ENCODE measurements around the gene SLC7A10. TPM values are rescaled to one million over a fixed set of nuclear protein-coding genes. Genes with fewer than 3 reads are reported as not detected.

SLC7A10 gene
- not detected in 2 replicates for total RNA-seq (2014; rRNA removed; shearing (Covaris generic))

GRCh38 chr19:33225458-33225926 lies at the start of gene SLC7A10:
TSS of gene SLC7A10 (minus strand) at chr19:33225850. CDS start at chr19:33225703, 147 bp downstream.
- no peak for DNase-seq (ENCODE audit: low spot score)

GRCh38 chr19:33274663-33275558 lies 49.3 kb upstream of the SLC7A10 start:
- DNase-seq (ENCODE audit: low spot score): peak; percentile 55

GRCh38 chr19:33273881-33274662 lies 48.4 kb upstream of the SLC7A10 start:
- peak; percentile 95 for DNase-seq (ENCODE audit: low spot score)

- DNase-seq (ENCODE audit: low spot score): no peak
These were observed 47.6 kb upstream of the SLC7A10 start for GRCh38 chr19:33273065-33273736.

GRCh38 chr19:33271246-33272021 lies 45.8 kb upstream of the SLC7A10 start:
- no peak for DNase-seq (ENCODE audit: low spot score)

GRCh38 chr19:33270769-33271168 lies 45.1 kb upstream of the SLC7A10 start:
- DNase-seq (ENCODE audit: low spot score): no peak

GRCh38 chr19:33269016-33269415 lies 43.4 kb upstream of the SLC7A10 start:
- no peak for DNase-seq (ENCODE audit: low spot score)

GRCh38 chr19:33268162-33268991 lies 42.7 kb upstream of the SLC7A10 start:
- no peak for DNase-seq (ENCODE audit: low spot score)

- no peak for DNase-seq (ENCODE audit: low spot score)
These were observed 42.1 kb upstream of the SLC7A10 start for GRCh38 chr19:33267706-33268105.

- no peak for DNase-seq (ENCODE audit: low spot score)
These were observed 41.4 kb upstream of the SLC7A10 start for GRCh38 chr19:33266974-33267484.

GRCh38 chr19:33264881-33265445 lies 39.3 kb upstream of the SLC7A10 start:
- no peak for DNase-seq (ENCODE audit: low spot score)

- no peak for DNase-seq (ENCODE audit: low spot score)
These were observed 37.8 kb upstream of the SLC7A10 start for GRCh38 chr19:33263325-33264023.

GRCh38 chr19:33261511-33262189 lies 36.0 kb upstream of the SLC7A10 start:
- no peak for DNase-seq (ENCODE audit: low spot score)

- no peak for DNase-seq (ENCODE audit: low spot score)
These were observed 35.2 kb upstream of the SLC7A10 start for GRCh38 chr19:33260628-33261418.

GRCh38 chr19:33259539-33259938 lies 33.9 kb upstream of the SLC7A10 start:
- no peak for DNase-seq (ENCODE audit: low spot score)

GRCh38 chr19:33257828-33258227 lies 32.2 kb upstream of the SLC7A10 start:
- no peak for DNase-seq (ENCODE audit: low spot score)

GRCh38 chr19:33256261-33256660 lies 30.6 kb upstream of the SLC7A10 start:
- DNase-seq (ENCODE audit: low spot score): no peak
